CD14-positive monocyte (primary cell): ENCODE data around the gene CFAP68. TPM values are rescaled to one million over a fixed set of nuclear protein-coding genes. Genes with fewer than 3 reads are reported as not detected.
A peak's percentile ranks its signal among the peaks of the same experiment; 100 is the strongest.

Source experiments
- DNase-seq, 3 donors: peaks; one replicate each; pipeline ENCODE4 v3.0.0-alpha.2; 2011 to 2022
- H2AFZ ChIP-seq: 2 replicates; pipeline ENCODE4 v1.6.0; 2012; ENCODE audit warnings: mild to moderate bottlenecking, low read depth, low read length, inconsistent platforms; ENCODE audit not compliant: insufficient read depth, poor library complexity, severe bottlenecking
- H3K27ac ChIP-seq, 2 donors: 1 replicate in 1 of 2; 2 replicates in 1 of 2; pipeline ENCODE4 v1.5.1; 2012 to 2013; ENCODE audit warnings: low read length in 2 of 2, control low read depth in 1 of 2, inconsistent platforms in 1 of 2, low read depth in 1 of 2, mild to moderate bottlenecking in 1 of 2
- H3K27me3 ChIP-seq, 2 donors: one replicate each; pipeline versions ENCODE4 v1.6.0 to v1.6.1; 2011 to 2013; ENCODE audit warnings: low read length in 2 of 2; ENCODE audit not compliant: control insufficient read depth in 2 of 2, insufficient read depth in 2 of 2
- H3K36me3 ChIP-seq, 2 donors: replicated peaks in 1 of 2; 1 replicate in 1 of 2; 2 replicates in 1 of 2; pipeline versions ENCODE4 v1.5.1 to v1.6.1; 2012 to 2013; ENCODE audit warnings: low read length in 2 of 2, control low read depth in 1 of 2, inconsistent platforms in 1 of 2, mild to moderate bottlenecking in 1 of 2; ENCODE audit not compliant: insufficient read depth in 2 of 2, control insufficient read depth in 1 of 2
- H3K4me1 ChIP-seq, 2 donors: 1 replicate in 1 of 2; 2 replicates in 1 of 2; pipeline versions ENCODE4 v1.5.1 to v1.6.1; 2012 to 2013; ENCODE audit warnings: low read length in 2 of 2, control low read depth in 1 of 2, inconsistent platforms in 1 of 2, mild to moderate bottlenecking in 1 of 2, moderate library complexity in 1 of 2; ENCODE audit not compliant: insufficient read depth in 2 of 2, control insufficient read depth in 1 of 2
- H3K4me2 ChIP-seq: replicated peaks from 2 replicates; pipeline ENCODE3; 2012; ENCODE audit warnings: low read length, moderate library complexity, mild to moderate bottlenecking; ENCODE audit not compliant: poor library complexity, severe bottlenecking; ENCODE audit errors: extremely low read depth
- H3K4me3 ChIP-seq, 3 experiments: fragments of 200-600 bp in 1 of 3; sonication (generic) in 1 of 3; replicated peaks in 1 of 3; 1 replicate in 2 of 3; 2 replicates in 1 of 3; pipeline ENCODE4 v1.5.1; 2011 to 2013; ENCODE audit warnings: low read length in 3 of 3, mild to moderate bottlenecking in 3 of 3, control low read depth in 2 of 3, low read depth in 2 of 3, inconsistent platforms in 1 of 3, moderate library complexity in 1 of 3
- H3K79me2 ChIP-seq: 2 replicates; pipeline ENCODE4 v1.6.0; 2012; ENCODE audit warnings: mild to moderate bottlenecking, control low read depth, inconsistent platforms, low read length, moderate library complexity; ENCODE audit not compliant: insufficient read depth
- H3K9ac ChIP-seq: 2 replicates; pipeline ENCODE4 v1.6.0; 2017; ENCODE audit warnings: low read length, mild to moderate bottlenecking; ENCODE audit not compliant: insufficient read depth, poor library complexity, severe bottlenecking
- H3K9me3 ChIP-seq, 2 donors: replicated peaks in 1 of 2; 1 replicate in 1 of 2; 2 replicates in 1 of 2; pipeline versions ENCODE4 v1.5.1 to v1.6.1; 2012 to 2013; ENCODE audit warnings: low read length in 2 of 2, control low read depth in 1 of 2; ENCODE audit not compliant: control insufficient read depth in 1 of 2, insufficient read depth in 1 of 2
- H4K20me1 ChIP-seq: 2 replicates; pipeline ENCODE4 v1.6.0; 2012; ENCODE audit warnings: mild to moderate bottlenecking, low read length, control low read depth, moderate library complexity; ENCODE audit not compliant: insufficient read depth
- H3K27ac Mint-ChIP-seq, 7 donors: one replicate each; pipeline ENCODE4 v1.8.0; 2020; ENCODE audit warnings: mild to moderate bottlenecking in 7 of 7, mixed read lengths in 7 of 7, moderate library complexity in 6 of 7, inconsistent platforms in 2 of 7
- H3K27me3 Mint-ChIP-seq, 3 donors: one replicate each; pipeline ENCODE4 v1.8.0; 2021 to 2022; ENCODE audit warnings: low read depth in 3 of 3, mild to moderate bottlenecking in 3 of 3, mixed read lengths in 3 of 3, moderate library complexity in 3 of 3, inconsistent platforms in 1 of 3
- H3K36me3 Mint-ChIP-seq, 2 donors: one replicate each; pipeline ENCODE4 v1.8.0; 2020; ENCODE audit warnings: mixed read lengths in 2 of 2, inconsistent platforms in 1 of 2, mild to moderate bottlenecking in 1 of 2
- H3K4me1 Mint-ChIP-seq: one replicate; pipeline ENCODE4 v1.8.0; 2020; ENCODE audit warnings: mild to moderate bottlenecking, mixed read lengths
- H3K4me3 Mint-ChIP-seq, 2 donors: one replicate each; pipeline ENCODE4 v1.8.0; 2020; ENCODE audit warnings: mild to moderate bottlenecking in 2 of 2, mixed read lengths in 2 of 2, moderate library complexity in 1 of 2
- H3K9me3 Mint-ChIP-seq, 7 donors: one replicate each; pipeline ENCODE4 v1.8.0; 2020 to 2022; ENCODE audit warnings: mixed read lengths in 7 of 7, mild to moderate bottlenecking in 6 of 7, moderate library complexity in 6 of 7, inconsistent platforms in 2 of 7
- CTCF ChIP-seq: fragments of 200-600 bp; IDR thresholded peaks from one replicate; pipeline ENCODE4 v1.8.0; 2022; ENCODE audit warnings: antibody characterized with exemption, mild to moderate bottlenecking
- WGBS: methylation state at CpG from one replicate; pipeline ENCODE4 v1.1.5; 2013; ENCODE audit warnings: missing lambda C conversion rate; ENCODE audit not compliant: insufficient coverage; 5-methylcytosine and 5-hydroxymethylcytosine counted together
- intact Hi-C, 2 donors: fragments of 100-400 bp; cut with micrococcal nuclease; formaldehyde crosslinking; loops; one replicate each; pipeline versions ENCODE4 v1.15.0 to v1.15.1; 2023
- polyA plus RNA-seq, 3 donors: library from polyadenylated mRNA; depleted of rRNA in 1 of 3; unstranded in 2 of 3; stranded (reverse) in 1 of 3; fragments of 300-500 nt in 2 of 3; fragments of >200 nt in 1 of 3; fragmentation: Illumina TruSeq in 2 of 3; gene quantifications; 1 replicate in 2 of 3; 2 replicates in 1 of 3; pipeline ENCODE4 v1.2.3, GENCODE V29; 2012 to 2021

CFAP68 gene
- polyA plus RNA-seq, 3 donors = 3.6 to 5.3 (median 5.0) TPM

- Histone ChIP-seq H3K9ac (no peak overlapping the region), H3K4me3 (no peak overlapping the region), H3K4me2 (no peak overlapping the region), H3K79me2 (no peaks in the 10 kb centered on the region), H3K4me1 (peaks cover 19 to 26% of the 10 kb centered on the region in 2 donors), H2AFZ (no peak overlapping the region), H4K20me1 (no peaks in the 10 kb centered on the region), H3K27me3 (no peaks in the 10 kb centered on the region), H3K9me3 (no peaks in the 10 kb centered on the region), H3K36me3 (peaks cover 25 to 30% of the 10 kb centered on the region in 2 donors), H3K27ac (no peak overlapping the region)
- no peak for DNase-seq
- Mint-ChIP-seq H3K36me3 (peaks cover 23 to 26% of the 10 kb centered on the region in 2 donors), H3K27me3 (peaks cover 0 to 2% (median 0%) of the 10 kb centered on the region in 3 donors), H3K27ac (no peak overlapping the region), H3K4me3 (no peak overlapping the region), H3K9me3 (no peaks in the 10 kb centered on the region), H3K4me1 (peaks cover 24% of the 10 kb centered on the region)
- no peak for TF ChIP-seq CTCF
- 100% methylated on average over 1 of the region's 1 CpG for WGBS
- intact Hi-C loops = loop anchor here (5.0 to 10.0 kb wide), 5 partner anchors 65 to 275 kb away; partner anchors contain the start of genes PPP2R1B (in 1 of the 2) and SIK2 (in 1 of the 2)
Measured at GRCh38 chr11:111840143-111840542, 39.2 kb upstream of the CFAP68 start.

- peak overlapping the region; percentile 55 for H2AFZ ChIP-seq
Measured at GRCh38 chr11:111841370-111842053, 37.8 kb upstream of the CFAP68 start.

More at GRCh38 chr11:111841370-111842053, 37.8 kb upstream of the CFAP68 start:
- Mint-ChIP-seq H3K4me3 (peak overlapping the region; percentile 58 to 71), H3K27me3 (peaks cover 0 to 2% (median 0%) of the 10 kb centered on the region in 3 donors), H3K9me3 (no peaks in the 10 kb centered on the region), H3K36me3 (peaks cover 13 to 15% of the 10 kb centered on the region in 2 donors), H3K4me1 (peaks cover 37% of the 10 kb centered on the region), H3K27ac (peak overlapping the region in 1 of 7 donors; percentile 16)
- Histone ChIP-seq H3K4me3 (no peak overlapping the region), H3K27me3 (no peaks in the 10 kb centered on the region), H3K9ac (no peak overlapping the region), H3K27ac (no peak overlapping the region), H3K9me3 (no peaks in the 10 kb centered on the region), H4K20me1 (no peaks in the 10 kb centered on the region), H3K36me3 (peaks cover 17 to 19% of the 10 kb centered on the region in 2 donors), H3K4me1 (peaks cover 33 to 40% of the 10 kb centered on the region in 2 donors), H3K4me2 (peak overlapping the region; percentile 47), H3K79me2 (no peaks in the 10 kb centered on the region)
- DNase-seq = peak; percentile 75 to 84 (median 81)
- peak; percentile 90 for TF ChIP-seq CTCF
- intact Hi-C loops = loop anchor here (5.0 to 10.0 kb wide), 5 partner anchors 67 to 277 kb away; partner anchors contain the start of genes PPP2R1B (in 1 of the 2) and SIK2 (in 1 of the 2)
- 0% methylated on average over 5 of the region's 10 CpGs for WGBS
